SU-DHL-6 (cell line): ENCODE measurements around the gene EXOC4.

Experiments
- H2AFZ ChIP-seq: fragments of 200-600 bp; sonication (generic); 2 replicates; pipeline ENCODE4 v1.6.1; 2014; ENCODE audit warnings: low read depth, mild to moderate bottlenecking, moderate library complexity, mixed read lengths, antibody characterized with exemption, low read length; ENCODE audit not compliant: severe bottlenecking
- H3F3A ChIP-seq: fragments of 200-600 bp; shearing (Covaris generic); 2 replicates; pipeline ENCODE4 v1.6.0; 2016; ENCODE audit warnings: antibody characterized with exemption, mild to moderate bottlenecking; ENCODE audit not compliant: insufficient read depth
- H3K27ac ChIP-seq: fragments of 200-600 bp; sonication (generic); 2 replicates; pipeline ENCODE4 v1.5.1; 2016; ENCODE audit warnings: low read depth, mild to moderate bottlenecking, low read length, moderate library complexity, mixed read lengths
- H3K27me3 ChIP-seq: fragments of 200-600 bp; sonication (generic), shearing (Covaris generic); 2 replicates; pipeline ENCODE4 v1.6.0; 2014; ENCODE audit warnings: mild to moderate bottlenecking, low read length
- H3K36me3 ChIP-seq: fragments of 200-600 bp; sonication (generic); 2 replicates; pipeline ENCODE4 v1.6.1; 2014; ENCODE audit warnings: mild to moderate bottlenecking, low read length, mixed read lengths
- H3K4me2 ChIP-seq: fragments of 300-600, 200-600 bp; shearing (Covaris generic), sonication (generic); 2 replicates; pipeline ENCODE4 v1.6.0; 2014; ENCODE audit warnings: low read length, low read depth, mild to moderate bottlenecking; ENCODE audit not compliant: poor library complexity, severe bottlenecking
- H3K4me3 ChIP-seq: fragments of 200-600 bp; sonication (generic); 2 replicates; pipeline ENCODE4 v1.5.1; 2014; ENCODE audit warnings: antibody characterized with exemption, low read length, mild to moderate bottlenecking, mixed read lengths; ENCODE audit not compliant: insufficient read depth, poor library complexity, severe bottlenecking
- H3K79me2 ChIP-seq: fragments of 200-600 bp; sonication (generic); 2 replicates; pipeline ENCODE4 v1.6.1; 2014; ENCODE audit warnings: mild to moderate bottlenecking, low read length, moderate library complexity; ENCODE audit not compliant: insufficient read depth
- H3K9ac ChIP-seq: fragments of 200-600 bp; sonication (generic); 2 replicates; pipeline ENCODE4 v1.7.0; 2014; ENCODE audit warnings: mild to moderate bottlenecking, low read length
- H3K9me2 ChIP-seq: fragments of 200-600 bp; sonication (generic); replicated peaks from 2 replicates; pipeline ENCODE4 v1.6.1; 2014; ENCODE audit warnings: low read length; ENCODE audit not compliant: insufficient read depth
- H3K9me3 ChIP-seq: fragments of 200-600 bp; sonication (generic); 2 replicates; pipeline ENCODE4 v1.6.1; 2014; ENCODE audit warnings: low read length, mixed read lengths; ENCODE audit not compliant: insufficient read depth
- H4K20me1 ChIP-seq: fragments of 200-600 bp; sonication (generic); 2 replicates; pipeline ENCODE4 v1.6.1; 2014; ENCODE audit warnings: low read depth, mild to moderate bottlenecking, antibody characterized with exemption, low read length, moderate library complexity, mixed read lengths
- CTCF ChIP-seq: fragments of 200-600 bp; sonication (generic); IDR thresholded peaks from one replicate; pipeline ENCODE4 v1.5.1; 2017; ENCODE audit warnings: antibody characterized with exemption, mild to moderate bottlenecking, low read length, moderate library complexity; ENCODE audit not compliant: insufficient read depth, poor library complexity, severe bottlenecking
- EZH2phosphoT487 ChIP-seq: fragments of 200-600 bp; sonication (generic), shearing (Covaris generic); conservative IDR thresholded peaks from 2 replicates; pipeline ENCODE4 v1.6.1; 2018; ENCODE audit warnings: mild to moderate bottlenecking, antibody characterized with exemption, low read length, moderate library complexity, mixed read lengths

Gene EXOC4

GRCh38 chr7:133871757-133872156 lies 618.9 kb downstream of the EXOC4 start:
- TF ChIP-seq EZH2phosphoT487 (no peak), CTCF (no peak)
- Histone ChIP-seq H3K27me3 (no peaks in the 10 kb centered on the region), H3K27ac (no peak overlapping the region), H3F3A (no peaks in the 10 kb centered on the region), H3K4me3 (no peak overlapping the region), H3K9me3 (no peaks in the 10 kb centered on the region), H4K20me1 (no peaks in the 10 kb centered on the region), H3K9me2 (no peaks in the 10 kb centered on the region), H2AFZ (no peak overlapping the region), H3K4me2 (no peak overlapping the region), H3K36me3 (no peaks in the 10 kb centered on the region), H3K79me2 (no peaks in the 10 kb centered on the region), H3K9ac (no peak overlapping the region)

GRCh38 chr7:133873187-133873586 lies 620.3 kb downstream of the EXOC4 start:
- Histone ChIP-seq H3K79me2 (no peaks in the 10 kb centered on the region), H3K9me2 (no peaks in the 10 kb centered on the region), H4K20me1 (no peaks in the 10 kb centered on the region), H3K4me3 (no peak overlapping the region), H3K36me3 (no peaks in the 10 kb centered on the region), H3F3A (no peaks in the 10 kb centered on the region), H3K27ac (no peak overlapping the region), H3K27me3 (no peaks in the 10 kb centered on the region), H3K9ac (no peak overlapping the region), H2AFZ (no peak overlapping the region), H3K4me2 (no peak overlapping the region), H3K9me3 (no peaks in the 10 kb centered on the region)
- no peak for TF ChIP-seq EZH2phosphoT487

- Histone ChIP-seq H3K27ac (no peak overlapping the region), H4K20me1 (no peaks in the 10 kb centered on the region), H3K36me3 (no peaks in the 10 kb centered on the region), H3F3A (no peaks in the 10 kb centered on the region), H3K9ac (no peak overlapping the region), H3K9me3 (no peaks in the 10 kb centered on the region), H2AFZ (no peak overlapping the region), H3K79me2 (no peaks in the 10 kb centered on the region), H3K27me3 (no peaks in the 10 kb centered on the region), H3K4me2 (no peak overlapping the region), H3K4me3 (no peak overlapping the region), H3K9me2 (no peaks in the 10 kb centered on the region)
- no peak for TF ChIP-seq EZH2phosphoT487
- no peak for TF ChIP-seq CTCF
Measured at GRCh38 chr7:133873631-133874030, 620.8 kb downstream of the EXOC4 start.

- Histone ChIP-seq H3K27ac (no peak overlapping the region), H3K9me3 (no peaks in the 10 kb centered on the region), H3K9ac (no peak overlapping the region), H3K9me2 (no peaks in the 10 kb centered on the region), H2AFZ (no peak overlapping the region), H3F3A (no peaks in the 10 kb centered on the region), H3K36me3 (no peaks in the 10 kb centered on the region), H3K79me2 (no peaks in the 10 kb centered on the region), H3K27me3 (no peaks in the 10 kb centered on the region), H4K20me1 (no peaks in the 10 kb centered on the region), H3K4me3 (no peak overlapping the region), H3K4me2 (no peak overlapping the region)
- TF ChIP-seq CTCF (no peak), EZH2phosphoT487 (no peak)
Measured at GRCh38 chr7:133883591-133883990, 630.7 kb downstream of the EXOC4 start.
